Measurements from ENCODE around the gene MAML2. TPM values are rescaled to one million over a fixed set of nuclear protein-coding genes. Genes with fewer than 3 reads are reported as not detected.
A peak's percentile ranks its signal among the peaks of the same experiment; 100 is the strongest.
"Not testable (repeated sequence)": the region's sequence is repeated elsewhere in the genome, so short reads cannot be mapped to it uniquely, and the experiment has no call there.

MAML2 gene
- total RNA-seq, 2 experiments from 2014 or later: 14.7 to 15.5 TPM

DNA sequence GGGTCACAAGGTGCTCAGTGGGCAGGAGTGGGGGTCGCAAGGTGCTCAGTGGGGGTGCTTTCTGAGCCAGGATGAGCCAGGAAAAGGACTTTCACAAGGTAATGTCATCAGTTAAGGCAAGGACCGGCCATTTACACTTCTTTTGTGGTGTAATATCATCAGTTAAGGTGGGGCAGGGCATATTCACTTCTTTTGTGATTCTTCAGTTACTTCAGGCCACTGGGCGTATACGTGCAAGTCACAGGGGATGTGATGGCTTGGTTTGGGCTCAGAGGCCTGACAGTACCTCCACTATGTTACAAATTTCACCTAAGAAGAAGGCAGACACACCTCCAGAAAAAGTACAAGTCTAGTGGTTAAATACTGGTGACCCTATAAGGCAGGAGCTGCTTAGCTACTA, 162.1 kb downstream of the MAML2 start:
- peaks cover 24% of the 10 kb centered on the region for H3K36me3 Mint-ChIP-seq (ENCODE audit: low read depth)
- ATAC-seq; H3K4me3 Mint-ChIP-seq; DNase-seq; H3K9me3 Mint-ChIP-seq (ENCODE audit: insufficient read depth); H3K27me3 Mint-ChIP-seq (ENCODE audit: low read depth); H3K27ac Mint-ChIP-seq; CTCF ChIA-PET; POLR2A ChIA-PET: not testable (repeated sequence)
- peaks cover 24% of the 10 kb centered on the region for H3K4me1 Mint-ChIP-seq (ENCODE audit: low read depth)

DNA sequence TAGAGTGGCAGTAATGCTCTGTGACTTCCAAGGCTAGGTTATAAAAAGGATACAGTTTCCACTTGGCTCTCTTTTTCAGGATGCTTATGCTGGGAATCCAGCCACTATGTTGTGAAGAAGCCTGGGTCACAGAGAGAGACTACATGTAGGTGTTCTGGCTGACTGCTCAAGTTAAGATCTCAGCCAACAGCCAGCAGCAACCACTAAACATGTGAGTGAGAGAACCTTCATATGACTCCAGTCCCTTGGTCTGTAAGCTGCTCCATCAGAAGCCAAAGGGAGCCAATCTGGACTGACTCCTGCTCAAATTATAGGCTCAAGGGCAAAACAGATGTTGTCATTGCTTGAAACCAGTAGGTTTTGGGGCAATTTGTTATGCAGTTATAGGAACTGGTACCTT, 162.7 kb downstream of the MAML2 start:
- ATAC-seq (no peak), DNase-seq (no peak)
- no peak overlapping the region for H3K27ac Mint-ChIP-seq
- H3K27me3 Mint-ChIP-seq (ENCODE audit: low read depth): no peaks in the 10 kb centered on the region
- POLR2A ChIA-PET: no interaction called here
- CTCF ChIA-PET: no interaction called here
- H3K36me3 Mint-ChIP-seq (ENCODE audit: low read depth): peaks cover 24% of the 10 kb centered on the region
- H3K4me3 Mint-ChIP-seq: no peak overlapping the region
- peaks cover 24% of the 10 kb centered on the region for H3K4me1 Mint-ChIP-seq (ENCODE audit: low read depth)
- no peaks in the 10 kb centered on the region for H3K9me3 Mint-ChIP-seq (ENCODE audit: insufficient read depth)

DNA sequence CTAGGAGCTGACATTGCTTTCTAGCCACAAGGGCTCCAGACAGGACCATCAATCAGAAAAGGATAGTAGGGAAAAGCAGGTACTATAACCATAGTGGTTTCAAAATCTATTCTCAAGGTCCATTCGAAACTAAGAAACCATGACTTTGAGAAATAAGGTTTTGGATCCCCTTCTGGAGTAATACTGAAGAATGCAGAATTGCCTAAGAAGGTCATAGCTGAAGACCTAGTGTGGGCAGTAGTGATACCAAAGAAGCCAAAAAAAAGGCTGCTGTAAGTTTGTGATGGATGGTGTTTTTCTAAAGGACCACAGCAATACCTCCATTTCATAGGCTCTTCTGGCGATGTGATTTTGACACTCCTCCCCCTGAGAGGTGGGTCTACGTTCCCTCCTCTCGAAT, 163.1 kb downstream of the MAML2 start:
- H3K27me3 Mint-ChIP-seq (ENCODE audit: low read depth): no peaks in the 10 kb centered on the region
- peaks cover 24% of the 10 kb centered on the region for H3K36me3 Mint-ChIP-seq (ENCODE audit: low read depth)
- ChIA-PET POLR2A (no interaction called here), CTCF (no interaction called here)
- H3K4me1 Mint-ChIP-seq (ENCODE audit: low read depth): peaks cover 25% of the 10 kb centered on the region
- no peaks in the 10 kb centered on the region for H3K9me3 Mint-ChIP-seq (ENCODE audit: insufficient read depth)
- H3K27ac Mint-ChIP-seq: no peak overlapping the region
- ATAC-seq (no peak), DNase-seq (no peak)
- no peak overlapping the region for H3K4me3 Mint-ChIP-seq

DNA sequence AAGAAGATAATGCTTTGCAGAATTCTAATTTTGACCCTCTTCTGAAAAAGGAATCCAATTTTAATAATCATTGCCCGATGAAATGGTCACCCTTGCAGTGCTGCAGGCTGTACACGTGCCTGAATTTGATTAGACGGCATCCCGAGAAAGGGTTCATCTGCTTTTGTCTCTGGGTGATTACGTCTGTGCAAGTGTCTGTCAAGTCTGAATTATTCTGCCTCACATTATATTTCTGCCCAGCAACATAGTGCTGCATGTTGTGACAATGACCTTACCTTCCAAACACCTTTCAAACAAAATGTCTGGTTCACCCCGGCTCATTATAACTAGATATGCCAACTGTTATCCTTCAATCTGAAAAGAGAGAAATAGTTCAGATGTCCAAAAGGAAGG, 164.1 kb downstream of the MAML2 start:
- Mint-ChIP-seq H3K4me3 (no peak overlapping the region), H3K4me1 (ENCODE audit: low read depth) (peaks cover 32% of the 10 kb centered on the region), H3K27ac (no peak overlapping the region), H3K27me3 (ENCODE audit: low read depth) (no peaks in the 10 kb centered on the region), H3K9me3 (ENCODE audit: insufficient read depth) (no peaks in the 10 kb centered on the region), H3K36me3 (ENCODE audit: low read depth) (peaks cover 24% of the 10 kb centered on the region)
- ChIA-PET POLR2A (no interaction called here), CTCF (no interaction called here)
- no peak for DNase-seq
- ATAC-seq: no peak

DNA sequence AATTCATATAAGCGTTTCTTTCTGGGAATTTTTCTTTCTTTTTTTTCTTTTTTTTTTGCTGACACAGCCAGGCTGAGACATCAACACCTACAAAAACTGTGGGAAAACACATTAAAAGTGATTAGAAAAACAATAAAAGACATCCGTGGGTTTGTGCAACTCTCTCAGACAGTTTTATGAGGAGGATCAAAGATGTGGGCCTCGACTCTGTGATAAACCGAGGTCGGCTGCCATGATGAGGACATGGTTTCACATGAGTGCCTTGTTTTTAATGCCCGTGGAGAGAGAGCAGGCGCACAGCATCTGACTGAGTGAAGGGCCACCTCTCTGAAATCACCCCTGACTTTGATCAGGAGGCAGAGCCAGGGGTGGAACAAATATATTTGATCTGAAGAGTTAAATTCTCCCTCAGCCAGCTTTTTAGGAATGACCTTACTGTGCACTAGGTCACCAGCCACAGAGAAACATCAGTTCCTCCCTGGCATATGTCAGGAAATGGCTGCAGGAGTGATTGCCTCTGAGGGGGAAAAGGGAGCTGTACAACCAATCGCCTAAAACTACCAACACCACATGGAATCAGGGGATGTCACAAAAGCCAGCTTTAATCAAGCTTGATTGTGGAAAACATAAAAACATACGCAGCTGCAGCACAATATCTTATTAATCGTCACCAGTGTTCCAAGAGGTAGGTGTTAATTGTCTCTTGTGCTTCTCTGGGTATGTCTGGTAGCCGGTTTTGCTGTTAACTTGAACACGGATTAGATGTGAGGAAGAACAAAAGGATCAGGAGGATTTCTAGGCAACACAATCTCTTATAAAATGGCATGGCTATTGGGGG, 164.7 kb downstream of the MAML2 start:
- DNase-seq (no peak), ATAC-seq (no peak)
- Mint-ChIP-seq H3K36me3 (ENCODE audit: low read depth) (peaks cover 29% of the 10 kb centered on the region), H3K4me3 (no peak overlapping the region), H3K27me3 (ENCODE audit: low read depth) (no peaks in the 10 kb centered on the region), H3K4me1 (ENCODE audit: low read depth) (peaks cover 33% of the 10 kb centered on the region), H3K9me3 (ENCODE audit: insufficient read depth) (no peaks in the 10 kb centered on the region), H3K27ac (no peak overlapping the region)
- ChIA-PET POLR2A (no interaction called here), CTCF (no interaction called here)

DNA sequence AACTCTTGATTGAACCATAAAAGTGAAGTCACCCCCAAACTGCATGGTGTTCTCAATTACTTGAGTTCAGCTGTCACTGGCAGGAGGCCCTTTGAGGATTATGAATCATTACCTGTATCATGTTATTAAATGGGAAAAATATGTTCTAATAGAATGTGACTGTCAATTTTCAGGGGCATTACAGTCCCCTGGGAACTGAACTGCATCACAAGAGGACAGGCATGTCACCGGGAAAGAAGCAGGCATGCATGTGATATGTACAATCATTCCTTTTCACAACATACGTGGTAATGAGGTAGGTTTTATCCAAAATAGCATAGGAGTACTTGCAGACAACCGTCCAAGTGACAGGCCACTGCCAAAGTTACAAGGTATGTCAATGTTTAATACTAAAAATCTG, 165.8 kb downstream of the MAML2 start:
- Mint-ChIP-seq H3K27ac (no peak overlapping the region), H3K9me3 (ENCODE audit: insufficient read depth) (no peaks in the 10 kb centered on the region), H3K36me3 (ENCODE audit: low read depth) (peaks cover 35% of the 10 kb centered on the region), H3K4me1 (ENCODE audit: low read depth) (peaks cover 37% of the 10 kb centered on the region), H3K27me3 (ENCODE audit: low read depth) (no peaks in the 10 kb centered on the region), H3K4me3 (no peak overlapping the region)
- POLR2A ChIA-PET: no interaction called here
- ATAC-seq (no peak), DNase-seq (no peak)
- CTCF ChIA-PET: no interaction called here

DNA sequence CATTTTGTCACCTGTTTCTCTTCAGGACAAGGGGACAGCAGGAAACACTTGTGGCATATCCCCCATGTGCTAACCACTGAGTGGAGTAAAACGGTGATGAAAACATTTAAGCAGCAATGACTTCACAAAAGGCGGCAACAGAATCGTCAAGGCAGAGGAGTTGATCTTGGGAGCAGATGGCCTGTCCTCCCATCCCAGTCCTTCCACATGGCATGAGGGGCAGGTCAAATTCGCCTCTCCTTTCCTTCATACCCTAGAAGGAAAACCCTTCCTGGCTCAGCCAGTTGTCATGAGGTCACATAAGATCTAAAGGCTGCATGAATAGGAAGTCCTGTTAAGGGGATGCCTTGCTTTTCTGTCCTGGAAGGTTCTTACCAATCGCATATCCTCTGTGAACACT, 169.1 kb downstream of the MAML2 start:
- ChIA-PET CTCF (no interaction called here), POLR2A (no interaction called here)
- Mint-ChIP-seq H3K9me3 (ENCODE audit: insufficient read depth) (no peaks in the 10 kb centered on the region), H3K4me3 (no peak overlapping the region), H3K4me1 (ENCODE audit: low read depth) (peaks cover 39% of the 10 kb centered on the region), H3K27ac (no peak overlapping the region), H3K27me3 (ENCODE audit: low read depth) (no peaks in the 10 kb centered on the region), H3K36me3 (ENCODE audit: low read depth) (peaks cover 33% of the 10 kb centered on the region)
- DNase-seq (no peak), ATAC-seq (no peak)

DNA sequence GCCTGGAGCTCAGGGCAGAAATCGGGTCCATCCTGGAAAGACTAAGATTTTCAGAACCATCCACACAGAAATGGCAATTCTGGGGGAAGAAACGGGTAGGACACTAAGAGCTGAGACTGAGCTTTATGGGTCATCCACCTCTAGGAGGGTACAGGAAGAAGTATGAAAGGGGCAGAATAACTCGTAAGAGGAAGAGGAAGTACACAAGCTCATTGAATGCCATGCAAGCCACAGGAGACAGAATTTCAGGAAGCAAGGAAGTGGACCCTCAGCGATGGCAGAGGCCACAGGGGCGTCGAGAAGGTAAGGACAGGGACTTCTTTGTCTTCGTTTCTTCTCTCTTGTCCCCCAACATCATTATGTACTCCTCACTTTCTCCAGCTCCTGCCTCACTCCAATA, 169.6 kb downstream of the MAML2 start:
- Mint-ChIP-seq H3K27me3 (ENCODE audit: low read depth) (no peaks in the 10 kb centered on the region), H3K4me3 (no peak overlapping the region), H3K36me3 (ENCODE audit: low read depth) (peaks cover 28% of the 10 kb centered on the region), H3K4me1 (ENCODE audit: low read depth) (peaks cover 37% of the 10 kb centered on the region), H3K9me3 (ENCODE audit: insufficient read depth) (no peaks in the 10 kb centered on the region), H3K27ac (peak overlapping the region; percentile 40)
- no peak for DNase-seq
- ChIA-PET POLR2A (no interaction called here), CTCF (interaction anchor here (0.8 to 1.0 kb wide), 2 partner anchors 169 to 170 kb away, joined by 3 to 4 read pairs; no protein-coding TSS in a partner anchor)
- ATAC-seq: no peak

DNA sequence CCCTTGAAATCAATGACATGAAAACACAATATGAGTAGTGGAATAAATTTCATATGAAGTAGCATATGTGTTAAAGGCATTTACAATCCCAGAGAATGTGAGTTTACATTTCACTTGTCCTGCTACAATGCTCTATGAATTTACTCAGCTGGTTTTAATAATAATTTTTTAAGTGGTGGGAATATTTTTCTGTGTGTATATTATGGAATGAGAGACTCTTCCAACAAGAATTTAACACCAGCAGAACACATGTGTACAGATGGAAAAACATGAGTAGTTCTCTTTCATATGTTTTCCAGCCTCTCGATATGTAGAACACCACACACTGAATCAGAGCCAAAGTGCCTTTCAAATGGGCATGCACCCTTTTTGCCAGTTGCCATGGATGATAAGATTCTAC, 170.4 kb downstream of the MAML2 start:
- peaks cover 22% of the 10 kb centered on the region for H3K36me3 Mint-ChIP-seq (ENCODE audit: low read depth)
- no peaks in the 10 kb centered on the region for H3K9me3 Mint-ChIP-seq (ENCODE audit: insufficient read depth)
- ATAC-seq (no peak), DNase-seq (no peak)
- ChIA-PET CTCF (interaction anchor here (0.9 to 1.0 kb wide), 2 partner anchors 14 to 170 kb away, joined by 3 read pairs; no protein-coding TSS in a partner anchor), POLR2A (no interaction called here)
- no peaks in the 10 kb centered on the region for H3K27me3 Mint-ChIP-seq (ENCODE audit: low read depth)
- H3K4me3 Mint-ChIP-seq: no peak overlapping the region
- peak overlapping the region; percentile 40 for H3K27ac Mint-ChIP-seq
- peaks cover 32% of the 10 kb centered on the region for H3K4me1 Mint-ChIP-seq (ENCODE audit: low read depth)

DNA sequence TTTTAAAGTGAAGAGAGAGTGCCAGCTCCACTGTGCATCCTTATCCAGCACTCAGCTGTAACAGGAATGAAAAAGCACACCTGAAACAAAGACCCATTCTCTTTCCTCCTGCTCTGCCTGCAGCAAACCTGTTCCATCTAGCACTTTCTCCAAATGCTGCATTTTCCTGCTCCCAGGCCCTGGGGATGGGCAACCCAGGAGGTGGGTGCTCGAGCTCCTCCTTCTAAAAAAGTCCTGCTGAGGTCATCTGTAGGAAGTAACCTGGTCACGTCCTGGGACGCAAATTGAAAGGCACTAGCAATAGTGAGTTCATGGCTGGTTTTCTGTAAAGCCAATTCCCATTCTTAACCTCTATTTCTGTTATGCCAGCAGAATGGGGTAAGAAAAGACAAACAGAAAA, 173.7 kb downstream of the MAML2 start:
- H3K4me3 Mint-ChIP-seq: no peak overlapping the region
- peaks cover 16% of the 10 kb centered on the region for H3K36me3 Mint-ChIP-seq (ENCODE audit: low read depth)
- ATAC-seq: no peak
- H3K27me3 Mint-ChIP-seq (ENCODE audit: low read depth): no peaks in the 10 kb centered on the region
- no peak for DNase-seq
- CTCF ChIA-PET: interaction anchor here (1.5 to 1.8 kb wide), 4 partner anchors 17 to 173 kb away, joined by 4 to 7 read pairs (median 4); partner anchors contain the start of gene MAML2
- no peak overlapping the region for H3K27ac Mint-ChIP-seq
- no peaks in the 10 kb centered on the region for H3K9me3 Mint-ChIP-seq (ENCODE audit: insufficient read depth)
- H3K4me1 Mint-ChIP-seq (ENCODE audit: low read depth): peaks cover 31% of the 10 kb centered on the region
- POLR2A ChIA-PET: no interaction called here

DNA sequence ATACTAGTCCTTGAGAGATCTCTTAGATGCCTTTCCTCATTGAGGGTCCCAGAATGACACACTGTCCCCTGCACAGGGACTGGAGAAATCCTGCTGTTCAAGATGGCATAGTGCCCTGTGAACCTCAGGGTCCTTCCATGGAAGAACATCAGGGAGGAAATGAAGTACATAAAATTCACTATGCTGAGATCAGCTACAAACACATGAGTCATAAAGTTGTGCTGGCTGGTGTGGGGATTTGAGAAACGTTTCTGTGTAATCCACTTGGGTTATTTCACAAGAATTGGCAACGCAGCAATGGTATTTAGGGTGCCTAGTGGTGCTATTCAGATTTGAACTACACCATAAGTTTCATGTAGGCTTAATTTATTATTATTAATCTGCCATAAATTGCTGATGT, 174.4 kb downstream of the MAML2 start:
- POLR2A ChIA-PET: no interaction called here
- Mint-ChIP-seq H3K4me1 (ENCODE audit: low read depth) (peaks cover 24% of the 10 kb centered on the region), H3K27ac (no peak overlapping the region), H3K4me3 (no peak overlapping the region), H3K36me3 (ENCODE audit: low read depth) (peaks cover 14% of the 10 kb centered on the region), H3K27me3 (ENCODE audit: low read depth) (no peaks in the 10 kb centered on the region), H3K9me3 (ENCODE audit: insufficient read depth) (no peaks in the 10 kb centered on the region)
- CTCF ChIA-PET: interaction anchor here (1.5 to 1.8 kb wide), 4 partner anchors 18 to 174 kb away, joined by 4 to 7 read pairs (median 4); partner anchors contain the start of gene MAML2
- ATAC-seq: no peak
- DNase-seq: no peak

DNA sequence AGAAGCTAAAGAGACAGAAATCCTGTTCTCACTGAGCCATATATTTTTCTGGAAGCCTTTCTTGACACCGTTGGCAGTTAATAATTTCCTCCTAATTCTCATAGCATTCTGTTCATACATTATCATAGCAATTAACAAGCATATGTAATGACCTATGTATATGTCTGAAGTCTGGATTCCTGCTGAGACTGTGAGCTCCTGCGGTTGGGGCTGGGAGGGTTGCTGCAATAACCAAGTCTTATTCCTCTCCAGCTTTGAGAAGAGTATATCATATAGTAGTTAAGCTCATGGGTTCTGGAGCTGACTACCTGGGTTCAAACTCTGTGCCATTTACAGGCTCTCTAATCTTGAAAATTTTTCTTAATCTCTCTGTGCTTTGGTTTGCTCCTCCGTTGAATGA, 175.2 kb downstream of the MAML2 start:
- ChIA-PET POLR2A (no interaction called here), CTCF (interaction anchor here (1.8 to 2.1 kb wide), 3 partner anchors 19 to 175 kb away, joined by 4 to 12 read pairs (median 7); partner anchors contain the start of gene MAML2)
- peaks cover 16% of the 10 kb centered on the region for H3K4me1 Mint-ChIP-seq (ENCODE audit: low read depth)
- no peaks in the 10 kb centered on the region for H3K9me3 Mint-ChIP-seq (ENCODE audit: insufficient read depth)
- no peak for ATAC-seq
- DNase-seq: no peak
- H3K27ac Mint-ChIP-seq: no peak overlapping the region
- no peaks in the 10 kb centered on the region for H3K27me3 Mint-ChIP-seq (ENCODE audit: low read depth)
- H3K4me3 Mint-ChIP-seq: no peak overlapping the region
- H3K36me3 Mint-ChIP-seq (ENCODE audit: low read depth): peaks cover 12% of the 10 kb centered on the region

Data from activated CD8-positive, alpha-beta T cell treated with anti-CD3 and anti-CD28 coated beads, Interleukin-2, amount 10 ng/mL, durations not matched to agents 7 days and 5 days (primary cell).